GM23248 (cell line): ENCODE measurements around the gene CSTPP1.

Source experiments
- EZH2 ChIP-seq: fragments of 200-600 bp; sonication (generic); IDR thresholded peaks from 2 replicates; pipeline ENCODE4 v1.6.1; 2018; ENCODE audit warnings: antibody characterized with exemption, mild to moderate bottlenecking; ENCODE audit not compliant: insufficient read depth, poor library complexity, severe bottlenecking
- EZH2phosphoT487 ChIP-seq: fragments of 200-600 bp; sonication (generic); IDR thresholded peaks from 2 replicates; pipeline ENCODE4 v1.6.1; 2018; ENCODE audit warnings: antibody characterized with exemption, moderate library complexity, mild to moderate bottlenecking, low read depth; ENCODE audit not compliant: insufficient read depth

DNA sequence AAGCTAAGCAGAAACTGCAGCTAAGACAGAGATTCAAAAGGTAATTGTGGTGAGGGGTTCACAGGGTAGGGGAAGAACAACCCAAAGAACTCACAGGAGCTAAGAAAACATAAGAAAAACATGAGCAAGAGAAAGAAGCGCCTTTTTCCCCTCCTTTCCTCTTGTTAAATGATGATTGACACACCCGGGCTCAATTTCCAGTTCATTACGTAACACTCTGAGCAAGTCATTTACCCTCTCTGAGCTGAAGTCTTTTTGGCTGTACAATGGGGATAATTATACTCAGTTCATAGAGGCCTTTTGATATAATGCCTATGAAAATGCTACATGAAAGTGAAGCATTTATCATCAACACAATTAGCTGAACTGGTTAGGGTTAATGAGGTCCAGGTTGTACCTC lies 35.4 kb upstream of the CSTPP1 start:
- TF ChIP-seq EZH2 = no peak
- TF ChIP-seq EZH2phosphoT487 = no peak
